GM19025 (cell line): ENCODE measurements around the gene APOLD1.
"Not testable (repeated sequence)": the region's sequence is repeated elsewhere in the genome, so short reads cannot be mapped to it uniquely, and the experiment has no call there.

Experiments
- ATAC-seq: cut with Tn5 transposase; IDR thresholded peaks from one replicate; pipeline ENCODE4 v1.9.1; 2021; ENCODE audit warnings: mild to moderate bottlenecking, low read depth, moderate library complexity; ENCODE audit not compliant: unreplicated experiment

APOLD1 gene

GRCh38 chr12:12784911-12785814 is at the start of gene APOLD1:
APOLD1 (plus strand) TSS chr12:12785659; CDS start chr12:12785692, 33 bp downstream.
- no peak for ATAC-seq

GRCh38 chr12:12736759-12737676 is 48.4 kb upstream of the APOLD1 start:
- ATAC-seq: no peak

GRCh38 chr12:12738152-12738551 is 47.3 kb upstream of the APOLD1 start:
- ATAC-seq: not testable (repeated sequence)

GRCh38 chr12:12741660-12742059 is 43.8 kb upstream of the APOLD1 start:
- no peak for ATAC-seq

GRCh38 chr12:12744546-12745305 is 40.7 kb upstream of the APOLD1 start:
- no peak for ATAC-seq

- ATAC-seq: no peak
Observed at GRCh38 chr12:12745576-12746211, 39.8 kb upstream of the APOLD1 start.

- no peak for ATAC-seq
Observed at GRCh38 chr12:12747278-12747677, 38.2 kb upstream of the APOLD1 start.

- no peak for ATAC-seq
Observed at GRCh38 chr12:12748044-12748443, 37.4 kb upstream of the APOLD1 start.

GRCh38 chr12:12749433-12749832 is 36.0 kb upstream of the APOLD1 start:
- no peak for ATAC-seq

- ATAC-seq: no peak
Observed at GRCh38 chr12:12755923-12756322, 29.5 kb upstream of the APOLD1 start.

- ATAC-seq: no peak
Observed at GRCh38 chr12:12757121-12757520, 28.3 kb upstream of the APOLD1 start.

GRCh38 chr12:12759234-12759915 is 26.1 kb upstream of the APOLD1 start:
- ATAC-seq: no peak

GRCh38 chr12:12764824-12765223 is 20.6 kb upstream of the APOLD1 start:
- ATAC-seq: no peak

GRCh38 chr12:12770262-12770661 is 15.2 kb upstream of the APOLD1 start:
- ATAC-seq: no peak

- no peak for ATAC-seq
Observed at GRCh38 chr12:12774791-12775190, 10.7 kb upstream of the APOLD1 start.

- no peak for ATAC-seq
Observed at GRCh38 chr12:12776261-12776660, 9.2 kb upstream of the APOLD1 start.

GRCh38 chr12:12777092-12777491 is 8.4 kb upstream of the APOLD1 start:
- no peak for ATAC-seq

GRCh38 chr12:12779007-12779406 is 6.5 kb upstream of the APOLD1 start:
- no peak for ATAC-seq

GRCh38 chr12:12779529-12779928 is 5.9 kb upstream of the APOLD1 start:
- ATAC-seq: no peak
